H1 (cell line): ENCODE measurements around the gene DDI2. TPM values are rescaled to one million over a fixed set of nuclear protein-coding genes. Genes with fewer than 3 reads are reported as not detected.

Experiments used
- CTCF ChIA-PET: fragments of 300-600 bp; sonication (Branson Sonifier 250); formaldehyde crosslinking; loops from one replicate; lab custom pipeline; 2021; ENCODE audit not compliant: partially characterized antibody; lab: Charles Lee
- POLR2A ChIA-PET: fragments of 300-600 bp; sonication (Branson Sonifier 250); formaldehyde crosslinking; loops from one replicate; lab custom pipeline; 2021; ENCODE audit warnings: inconsistent platforms; ENCODE audit not compliant: partially characterized antibody; lab: Charles Lee
- DNase-seq, 2 experiments: peaks; one replicate each; pipeline versions ENCODE4 v3.0.0 to v3.0.0-alpha.2; 2010 to 2022; ENCODE audit warnings: low spot score in 2 of 2, low read depth in 1 of 2, mixed read lengths in 1 of 2
- FAIRE-seq: peaks from 2 replicates; lab custom pipeline; 2011; peaks lifted over from hg19 to GRCh38; lab: Jason Lieb, UNC
- H2AFZ ChIP-seq: 2 replicates; pipeline ENCODE4 v1.8.1; 2012; ENCODE audit warnings: low read length, inconsistent platforms
- H2AK5ac ChIP-seq: 2 replicates; pipeline ENCODE4 v1.6.1; 2013; ENCODE audit warnings: low read depth, low read length
- H2BK120ac ChIP-seq: replicated peaks from 2 replicates; pipeline ENCODE3; 2013; ENCODE audit warnings: low read depth, low read length, inconsistent platforms
- H2BK12ac ChIP-seq: 2 replicates; pipeline ENCODE4 v1.6.1; 2013; ENCODE audit warnings: low read depth, low read length
- H2BK15ac ChIP-seq: 2 replicates; pipeline ENCODE4 v1.6.1; 2013; ENCODE audit warnings: low read length
- H2BK20ac ChIP-seq: 2 replicates; pipeline ENCODE4 v1.6.1; 2013; ENCODE audit warnings: low read length
- H2BK5ac ChIP-seq: 2 replicates; pipeline ENCODE4 v1.6.1; 2013; ENCODE audit warnings: low read depth, low read length
- H3K14ac ChIP-seq: 2 replicates; pipeline ENCODE4 v1.6.1; 2013; ENCODE audit warnings: inconsistent platforms; ENCODE audit not compliant: insufficient read length
- H3K18ac ChIP-seq: 2 replicates; pipeline ENCODE4 v1.6.1; 2013; ENCODE audit warnings: low read length; ENCODE audit errors: extremely low read depth
- H3K23ac ChIP-seq: 2 replicates; pipeline ENCODE4 v1.6.1; 2013; ENCODE audit warnings: inconsistent platforms; ENCODE audit not compliant: insufficient read length
- H3K23me2 ChIP-seq: 2 replicates; pipeline ENCODE4 v1.6.1; 2013; ENCODE audit warnings: low read depth, low read length
- H3K27ac ChIP-seq: 2 replicates; pipeline ENCODE4 v1.6.1; 2011; ENCODE audit warnings: low read depth, low read length, inconsistent platforms
- H3K27me3 ChIP-seq, 4 experiments: replicated peaks in 1 of 4; 1 replicate in 1 of 4; 2 replicates in 3 of 4; pipeline versions ENCODE4 v1.6.1 to v1.8.1; 2011 to 2013; ENCODE audit warnings: low read length in 3 of 4, mild to moderate bottlenecking in 3 of 4, inconsistent platforms in 2 of 4, mixed read lengths in 2 of 4, moderate library complexity in 1 of 4; ENCODE audit not compliant: control insufficient read depth in 3 of 4, insufficient read depth in 3 of 4; ENCODE audit errors: extremely low read depth in 1 of 4
- H3K36me3 ChIP-seq, 4 experiments: 2 replicates each; pipeline versions ENCODE4 v1.6.1 to v1.8.1; 2011 to 2013; ENCODE audit warnings: mild to moderate bottlenecking in 4 of 4, low read length in 3 of 4, moderate library complexity in 2 of 4, control low read depth in 1 of 4, inconsistent platforms in 1 of 4; ENCODE audit not compliant: insufficient read depth in 4 of 4, control insufficient read depth in 2 of 4
- H3K4ac ChIP-seq: replicated peaks from 2 replicates; pipeline ENCODE3; 2013; ENCODE audit warnings: low read length, low read depth, mixed read lengths, inconsistent platforms; ENCODE audit not compliant: insufficient read length
- H3K4me1 ChIP-seq, 4 experiments: replicated peaks in 1 of 4; 1 replicate in 1 of 4; 2 replicates in 3 of 4; pipeline versions ENCODE4 v1.6.1 to v1.8.1; 2011 to 2013; ENCODE audit warnings: low read length in 3 of 4, inconsistent platforms in 2 of 4, mixed read lengths in 1 of 4; ENCODE audit not compliant: insufficient read depth in 4 of 4, control insufficient read depth in 3 of 4
- H3K4me2 ChIP-seq, 2 experiments: 2 replicates each; pipeline versions ENCODE4 v1.6.1 to v1.8.1; 2011 to 2013; ENCODE audit warnings: low read depth in 2 of 2, low read length in 2 of 2, control low read depth in 1 of 2, inconsistent platforms in 1 of 2, mild to moderate bottlenecking in 1 of 2; ENCODE audit not compliant: insufficient read depth in 1 of 2
- H3K4me3 ChIP-seq, 4 experiments: fragments of 200-600, 300-600 bp in 1 of 4; sonication (generic), shearing (Covaris generic), sonication (Bioruptor Twin) in 1 of 4; 2 replicates each; pipeline versions ENCODE4 v1.5.1 to v1.8.1; 2011 to 2016; ENCODE audit warnings: low read length in 4 of 4, low read depth in 3 of 4, control low read depth in 2 of 4, inconsistent platforms in 2 of 4, mild to moderate bottlenecking in 2 of 4, mixed read lengths in 1 of 4, moderate library complexity in 1 of 4; ENCODE audit not compliant: insufficient read depth in 2 of 4; ENCODE audit errors: extremely low read depth in 1 of 4
- H3K56ac ChIP-seq: replicated peaks from 2 replicates; pipeline ENCODE3; 2013; ENCODE audit warnings: low read depth, mild to moderate bottlenecking, mixed read lengths, low read length, inconsistent platforms; ENCODE audit not compliant: insufficient read length
- H3K79me1 ChIP-seq: 2 replicates; pipeline ENCODE4 v1.6.1; 2013; ENCODE audit warnings: low read depth, low read length, control low read depth
- H3K79me2 ChIP-seq, 2 experiments: 2 replicates each; pipeline versions ENCODE4 v1.6.1 to v1.8.1; 2012 to 2013; ENCODE audit warnings: low read length in 2 of 2, mild to moderate bottlenecking in 2 of 2, inconsistent platforms in 1 of 2; ENCODE audit not compliant: insufficient read depth in 2 of 2, control insufficient read depth in 1 of 2
- H3K9ac ChIP-seq, 4 experiments: replicated peaks in 1 of 4; 1 replicate in 1 of 4; 2 replicates in 3 of 4; pipeline versions ENCODE4 v1.6.1 to v1.8.1; 2011 to 2013; ENCODE audit warnings: low read depth in 3 of 4, low read length in 3 of 4, control low read depth in 2 of 4, mild to moderate bottlenecking in 2 of 4, moderate library complexity in 2 of 4, inconsistent platforms in 1 of 4; ENCODE audit errors: extremely low read depth in 1 of 4
- H3K9me3 ChIP-seq, 2 experiments: 2 replicates each; pipeline versions ENCODE4 v1.6.1 to v1.8.1; 2012 to 2013; ENCODE audit warnings: mild to moderate bottlenecking in 2 of 2, moderate library complexity in 2 of 2, control low read depth in 1 of 2, inconsistent platforms in 1 of 2, low read depth in 1 of 2, low read length in 1 of 2, mixed read lengths in 1 of 2; ENCODE audit not compliant: insufficient read depth in 2 of 2
- H4K20me1 ChIP-seq, 2 experiments: replicated peaks in 1 of 2; 2 replicates each; pipeline versions ENCODE3 to v1.8.1; 2011 to 2013; ENCODE audit warnings: inconsistent platforms in 2 of 2, low read length in 2 of 2, mild to moderate bottlenecking in 1 of 2; ENCODE audit not compliant: insufficient read depth in 2 of 2, control insufficient read depth in 1 of 2
- H4K5ac ChIP-seq: 2 replicates; pipeline ENCODE4 v1.6.1; 2013; ENCODE audit warnings: low read length, low read depth, mixed read lengths, inconsistent platforms; ENCODE audit not compliant: insufficient read length
- H4K8ac ChIP-seq: 2 replicates; pipeline ENCODE4 v1.8.0; 2013; ENCODE audit warnings: mild to moderate bottlenecking, moderate library complexity, low read length, inconsistent platforms; ENCODE audit not compliant: insufficient read depth; ENCODE audit errors: extremely low read depth
- H4K91ac ChIP-seq: replicated peaks from 2 replicates; pipeline ENCODE3; 2013; ENCODE audit warnings: low read length, mixed read lengths, inconsistent platforms; ENCODE audit not compliant: insufficient read length
- EGR1 ChIP-seq: IDR thresholded peaks from 2 replicates; pipeline ENCODE4 v1.6.1; 2011; ENCODE audit warnings: low read depth, low read length, borderline replicate concordance
- GABPA ChIP-seq: IDR thresholded peaks from 2 replicates; pipeline ENCODE4 v1.6.1; 2011; ENCODE audit warnings: mild to moderate bottlenecking, low read length, moderate library complexity, borderline replicate concordance; ENCODE audit not compliant: insufficient read depth
- TBP ChIP-seq: IDR thresholded peaks from 2 replicates; pipeline ENCODE4 v1.6.1; 2011; ENCODE audit warnings: low read depth, low read length, improper control_type of control experiment
- WGBS, 2 experiments: shearing (Covaris generic) in 1 of 2; methylation state at CpG; one replicate each; pipeline versions ENCODE4 v1.1.6 to v1.1.7; 2013 to 2015; ENCODE audit warnings: low lambda C conversion rate in 2 of 2, mixed read lengths in 2 of 2, inconsistent platforms in 1 of 2, low coverage in 1 of 2, missing lambda C conversion rate in 1 of 2; ENCODE audit not compliant: insufficient replicate concordance in 2 of 2, insufficient coverage in 1 of 2, insufficient read length in 1 of 2; ENCODE audit errors: extremely low coverage in 1 of 2, missing lambda C conversion rate in 1 of 2; 5-methylcytosine and 5-hydroxymethylcytosine counted together
- polyA plus RNA-seq, 7 experiments: library from polyadenylated mRNA; depleted of rRNA in 3 of 7; stranded (reverse) in 5 of 7; unstranded in 2 of 7; fragments of >200 nt in 5 of 7; fragments of 200-250 nt in 2 of 7; gene quantifications; 1 replicate in 5 of 7; 2 replicates in 1 of 7; 4 replicates in 1 of 7; pipeline versions ENCODE4 v1.2.1 to v1.2.3, GENCODE V29; 2011 to 2013; ENCODE audit warnings: missing spikeins in 2 of 7, mixed read lengths in 2 of 7
- total RNA-seq: library from RNA; stranded (reverse); fragmentation: NEBNext Ultra II Directional; extraction: Animal tissue kit (Norgen Biotek cat#: 25700); gene quantifications from 2 replicates; pipeline ENCODE4 v1.2.1, GENCODE V29; 2021

Gene DDI2
- total and polyA plus RNA-seq, 2 of the 8 experiments (the other 6 are each of a cell fraction or from before 2014, with no cell fraction given) = 7.7 to 38.3 TPM

GRCh38 chr1:15709226-15709625, 92.0 kb downstream of the DDI2 start:
- H3K56ac ChIP-seq = no peak overlapping the region
- FAIRE-seq = no peak
- H3K9me3 ChIP-seq = no peaks in the 10 kb centered on the region
- DNase-seq = no peak
- no peak overlapping the region for H3K23ac ChIP-seq
- peaks cover 4% of the 10 kb centered on the region for H3K79me1 ChIP-seq
- H3K79me2 ChIP-seq = 0 out of 4 replicates have a peak, but pooled peaks cover 0 to 3% of the 10 kb centered on the region in 2 experiments
- no peak overlapping the region for H2BK5ac ChIP-seq
- no peak overlapping the region for H3K9ac ChIP-seq
- POLR2A ChIA-PET = interaction anchor here (1.7 kb wide), 1 partner anchor 12 kb away, joined by 5 read pairs; no protein-coding TSS in a partner anchor
- no peak overlapping the region for H3K14ac ChIP-seq
- H2BK20ac ChIP-seq = no peak overlapping the region
- H2AK5ac ChIP-seq = no peak overlapping the region
- peaks cover 3 to 6% of the 10 kb centered on the region in 2 experiments for H4K20me1 ChIP-seq
- H2BK12ac ChIP-seq = no peak overlapping the region
- H3K18ac ChIP-seq = no peak overlapping the region
- H3K27me3 ChIP-seq = no peaks in the 10 kb centered on the region
- H3K27ac ChIP-seq = no peak overlapping the region
- H3K23me2 ChIP-seq = no peaks in the 10 kb centered on the region
- no peaks in the 10 kb centered on the region for H3K4me1 ChIP-seq
- CTCF ChIA-PET = interaction anchor here (1.6 to 2.0 kb wide), 3 partner anchors 9 to 32 kb away, joined by 4 to 9 read pairs (median 6); partner anchors contain the start of gene TMEM82
- no peak overlapping the region for H2BK120ac ChIP-seq
- H3K4me3 ChIP-seq = no peak overlapping the region
- WGBS, 2 experiments = 95% methylated on average over 4 of the region's 4 CpGs; no CpG with 5 or more reads in 1 of the 2 experiments
- no peak overlapping the region for H3K4me2 ChIP-seq
- H4K91ac ChIP-seq = no peak overlapping the region
- TF ChIP-seq EGR1 = no peak
- TF ChIP-seq GABPA = no peak
- TF ChIP-seq TBP = no peak
- TF ChIP-seq, all 59 proteins: peak for 0
- no peak overlapping the region for H2AFZ ChIP-seq
- H4K5ac ChIP-seq = no peak overlapping the region
- H4K8ac ChIP-seq = no peak overlapping the region
- H3K36me3 ChIP-seq = no peaks in the 10 kb centered on the region
- H3K4ac ChIP-seq = no peak overlapping the region
- no peak overlapping the region for H2BK15ac ChIP-seq
